ENCODE measurements around the gene TGFBR3L. TPM values are rescaled to one million over a fixed set of nuclear protein-coding genes. Genes with fewer than 3 reads are reported as not detected.
A peak's percentile ranks its signal among the peaks of the same experiment; 100 is the strongest.

Gene TGFBR3L
- total RNA-seq, 4 donors from 2014 or later: not detected

DNA sequence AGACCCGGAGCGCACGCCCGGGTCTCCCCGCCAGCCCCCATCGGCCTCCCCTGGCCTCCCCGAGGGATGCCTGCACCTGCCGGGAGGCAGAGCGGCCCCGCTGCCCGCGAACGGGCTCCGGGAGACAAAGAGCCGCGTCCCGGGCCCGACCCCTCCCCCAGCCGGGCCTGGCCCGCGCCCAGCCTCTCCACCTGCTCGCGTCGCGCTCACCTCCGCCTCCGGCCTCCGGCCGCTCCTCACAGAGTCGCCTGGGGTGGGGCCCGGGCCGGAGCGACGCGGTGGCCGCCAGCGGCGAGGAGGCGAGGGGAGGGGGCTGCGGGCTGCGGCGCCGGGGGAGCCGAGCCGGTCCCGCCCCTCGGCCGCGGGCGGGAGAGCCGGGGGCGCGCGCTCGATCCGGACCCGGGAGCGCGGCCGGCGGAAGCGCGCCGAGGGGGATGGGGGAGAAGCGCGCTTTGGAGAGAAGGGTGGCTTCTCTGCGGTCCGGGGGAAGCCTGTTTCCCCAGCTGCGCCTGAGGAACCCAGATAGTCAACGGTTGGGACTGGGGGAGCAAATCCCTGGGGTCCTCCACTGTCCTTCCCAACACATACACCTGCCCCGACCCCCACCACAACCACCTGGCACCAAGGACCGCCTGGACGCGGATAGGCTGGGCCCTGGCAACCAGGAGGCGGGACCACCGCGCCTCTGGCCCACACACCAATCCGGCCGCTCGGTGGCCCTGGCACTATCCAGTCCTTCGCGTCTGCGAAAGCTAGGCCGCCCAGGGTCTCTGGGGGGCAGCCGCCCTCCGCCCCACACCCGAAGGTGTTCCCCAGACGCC, 40.3 kb upstream of the TGFBR3L start, which contains the start of gene PRR36:
Gene PRR36 (minus strand): TSS at position 315 of the 821 bp plus-strand sequence. CDS start 701 bp downstream, outside the sequence.
- WGBS, 2 donors: 0 to 2% methylated on average over 10 to 11 of the region's 88 CpGs
- H3K4me1 ChIP-seq: peaks cover 6 to 18% of the 10 kb centered on the region in 2 donors
- intact Hi-C loops (cut with DNase I): no loop called here
- H3K4me3 ChIP-seq (replicated peaks in 1 of 3): peak within 1 kb of the TSS in 1 of 3 donors; percentile 24
- no peaks in the 10 kb centered on the region for H3K27me3 ChIP-seq
- peak; percentile 56 to 83 for DNase-seq
- no peaks in the 10 kb centered on the region for H3K9me3 ChIP-seq
- no peak for TF ChIP-seq POLR2A (IDR thresholded peaks at IDR 0.05)
- TF ChIP-seq, protein P1, sequence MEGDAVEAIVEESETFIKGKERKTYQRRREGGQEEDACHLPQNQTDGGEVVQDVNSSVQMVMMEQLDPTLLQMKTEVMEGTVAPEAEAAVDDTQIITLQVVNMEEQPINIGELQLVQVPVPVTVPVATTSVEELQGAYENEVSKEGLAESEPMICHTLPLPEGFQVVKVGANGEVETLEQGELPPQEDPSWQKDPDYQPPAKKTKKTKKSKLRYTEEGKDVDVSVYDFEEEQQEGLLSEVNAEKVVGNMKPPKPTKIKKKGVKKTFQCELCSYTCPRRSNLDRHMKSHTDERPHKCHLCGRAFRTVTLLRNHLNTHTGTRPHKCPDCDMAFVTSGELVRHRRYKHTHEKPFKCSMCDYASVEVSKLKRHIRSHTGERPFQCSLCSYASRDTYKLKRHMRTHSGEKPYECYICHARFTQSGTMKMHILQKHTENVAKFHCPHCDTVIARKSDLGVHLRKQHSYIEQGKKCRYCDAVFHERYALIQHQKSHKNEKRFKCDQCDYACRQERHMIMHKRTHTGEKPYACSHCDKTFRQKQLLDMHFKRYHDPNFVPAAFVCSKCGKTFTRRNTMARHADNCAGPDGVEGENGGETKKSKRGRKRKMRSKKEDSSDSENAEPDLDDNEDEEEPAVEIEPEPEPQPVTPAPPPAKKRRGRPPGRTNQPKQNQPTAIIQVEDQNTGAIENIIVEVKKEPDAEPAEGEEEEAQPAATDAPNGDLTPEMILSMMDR (IDR thresholded peaks at IDR 0.05): no peak
- no peak within 1 kb of the TSS for H3K27ac ChIP-seq
- H3K36me3 ChIP-seq: no peaks in the 10 kb centered on the region

DNA sequence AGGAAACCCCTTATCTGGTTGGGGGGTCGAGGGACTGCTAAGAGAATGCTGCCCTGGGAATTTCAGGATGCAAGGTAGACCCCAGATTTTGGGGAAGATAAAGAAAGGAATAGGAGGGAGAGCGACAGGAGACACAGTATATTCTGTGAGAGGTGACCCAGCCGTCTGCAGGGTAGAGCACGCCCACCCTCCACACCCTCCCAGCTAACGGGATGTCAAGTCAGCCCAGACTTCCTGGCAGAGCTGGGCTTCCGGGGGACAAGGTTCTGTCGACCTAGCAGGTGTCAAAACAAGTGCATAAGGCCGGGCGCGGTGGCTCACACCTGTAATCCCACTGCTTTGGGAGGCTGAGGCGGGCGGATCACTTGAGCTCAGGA, 39.7 kb upstream of the TGFBR3L start:
- 44 to 46% methylated on average over 11 to 12 of the region's 12 CpGs for WGBS, 2 donors
- Histone ChIP-seq H3K36me3 (no peaks in the 10 kb centered on the region), H3K9me3 (no peaks in the 10 kb centered on the region), H3K27me3 (no peaks in the 10 kb centered on the region), H3K4me1 (peaks cover 6 to 12% of the 10 kb centered on the region in 2 donors), H3K27ac (no peak overlapping the region), H3K4me3 (replicated peaks in 1 of 3) (no peak overlapping the region)
- intact Hi-C loops (cut with DNase I): no loop called here
- TF ChIP-seq POLR2A (IDR thresholded peaks at IDR 0.05): no peak
- TF ChIP-seq, protein P1 (IDR thresholded peaks at IDR 0.05): no peak
- no peak for DNase-seq

DNA sequence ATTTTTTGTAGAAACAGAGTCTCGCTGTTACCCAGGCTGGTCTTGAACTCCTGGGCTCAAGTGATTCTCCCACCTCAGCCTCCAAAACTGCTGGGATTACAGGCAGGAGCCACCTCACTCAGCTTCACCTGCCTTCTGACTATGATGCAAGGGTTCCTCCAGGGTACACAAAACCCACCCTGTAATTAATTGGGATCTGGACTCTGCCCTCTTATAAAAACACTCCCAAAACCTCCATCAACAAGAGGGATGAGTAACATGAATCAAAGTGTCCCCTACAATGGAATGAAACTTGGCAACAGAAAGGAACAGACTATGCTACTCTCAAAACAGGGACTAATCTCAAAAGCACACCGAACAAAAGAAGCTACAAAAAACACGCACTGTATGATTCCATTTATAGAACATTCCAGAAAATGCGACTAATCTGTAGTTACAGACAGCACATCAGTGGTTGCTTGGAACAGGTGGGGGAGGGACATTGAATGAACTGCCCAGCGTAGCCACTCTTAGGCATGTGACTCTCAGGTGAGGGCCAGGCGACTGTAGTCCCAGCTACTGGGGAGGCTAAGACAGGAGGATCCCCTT, 37.3 kb upstream of the TGFBR3L start:
- Histone ChIP-seq H3K27ac (no peak overlapping the region), H3K4me1 (peaks cover 6 to 12% of the 10 kb centered on the region in 2 donors), H3K4me3 (replicated peaks in 1 of 3) (no peak overlapping the region), H3K9me3 (no peaks in the 10 kb centered on the region), H3K27me3 (no peaks in the 10 kb centered on the region), H3K36me3 (no peaks in the 10 kb centered on the region)
- intact Hi-C loops (cut with DNase I): no loop called here
- no peak for DNase-seq
- TF ChIP-seq POLR2A (IDR thresholded peaks at IDR 0.05): no peak
- TF ChIP-seq, protein P1 (IDR thresholded peaks at IDR 0.05): no peak
- WGBS, 2 donors: 79 to 80% methylated on average over 6 of the region's 6 CpGs

DNA sequence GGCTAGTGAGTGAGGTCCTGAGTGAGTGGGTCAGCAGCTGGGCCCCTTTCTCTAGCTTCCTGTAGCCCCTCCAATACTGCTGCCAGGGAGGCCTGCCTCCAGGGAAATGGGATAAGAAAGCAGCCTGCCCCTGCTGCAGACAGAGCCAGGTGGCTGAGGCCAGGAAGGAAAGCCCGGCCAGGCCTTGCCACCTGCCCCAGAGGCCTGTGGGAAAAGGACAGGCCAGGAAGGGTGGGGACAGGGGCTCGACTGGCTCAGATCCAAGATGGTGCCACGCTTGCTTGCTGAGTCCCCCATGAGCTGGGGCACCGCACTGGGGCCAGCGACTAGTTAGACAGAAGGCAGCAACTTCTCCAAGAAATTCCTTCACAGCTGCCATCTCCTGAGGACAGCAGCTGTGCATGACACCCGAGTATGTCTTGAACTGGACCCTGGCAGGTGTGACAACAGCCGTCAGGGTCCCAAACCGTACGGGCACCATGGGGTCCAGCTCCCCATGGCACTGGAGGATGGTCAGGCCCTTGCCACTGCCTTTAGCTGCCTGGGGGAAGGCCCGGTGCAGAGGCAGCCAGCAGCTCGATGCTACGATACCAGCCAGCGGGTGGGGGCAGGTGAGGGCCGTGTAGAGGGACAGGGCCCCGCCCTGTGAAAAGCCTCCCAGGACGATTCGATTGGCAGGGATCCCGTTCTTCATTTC, 35.4 kb upstream of the TGFBR3L start:
- Histone ChIP-seq H3K27me3 (no peaks in the 10 kb centered on the region), H3K27ac (no peak overlapping the region), H3K4me3 (replicated peaks in 1 of 3) (no peak overlapping the region), H3K9me3 (no peaks in the 10 kb centered on the region), H3K4me1 (peaks cover 0 to 5% of the 10 kb centered on the region in 2 donors), H3K36me3 (no peaks in the 10 kb centered on the region)
- no peak for TF ChIP-seq POLR2A (IDR thresholded peaks at IDR 0.05)
- TF ChIP-seq, protein P1 (IDR thresholded peaks at IDR 0.05): no peak
- intact Hi-C loops (cut with DNase I): no loop called here
- 70 to 76% methylated on average over 14 to 18 of the region's 18 CpGs for WGBS, 2 donors
- no peak for DNase-seq
